DMS 273 (cell line): ENCODE data around the gene PKIG.

Source experiments
- DNase-seq: peaks from one replicate; lab custom pipeline; 2025; ENCODE audit not compliant: unreplicated experiment; lab: John Stamatoyannopoulos, UW

PKIG gene

GRCh38 chr20:44594730-44595129 lies 12.4 kb downstream of the PKIG start:
- DNase-seq = no peak

- no peak for DNase-seq
These were observed 13.6 kb downstream of the PKIG start for GRCh38 chr20:44596010-44596409.

DNA sequence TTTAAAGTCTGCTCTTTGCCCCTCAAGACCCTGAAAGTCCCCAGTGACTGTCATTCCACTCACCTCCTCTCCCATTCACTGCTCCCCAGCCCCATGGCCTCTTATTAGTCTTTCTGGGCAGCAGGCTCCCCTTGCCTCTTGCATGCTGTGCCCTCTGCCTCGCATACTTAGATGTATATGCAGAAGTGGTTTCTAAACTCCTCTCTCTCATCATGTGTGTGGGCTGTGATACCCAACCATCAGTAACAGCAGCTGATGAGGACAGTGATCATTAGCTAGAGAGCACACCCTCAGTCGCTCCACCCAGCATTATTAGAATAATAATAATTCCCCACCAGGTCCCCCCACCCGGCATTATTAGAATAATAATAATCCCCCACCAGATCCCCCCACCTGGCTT lies 14.5 kb downstream of the PKIG start:
- no peak for DNase-seq

DNA sequence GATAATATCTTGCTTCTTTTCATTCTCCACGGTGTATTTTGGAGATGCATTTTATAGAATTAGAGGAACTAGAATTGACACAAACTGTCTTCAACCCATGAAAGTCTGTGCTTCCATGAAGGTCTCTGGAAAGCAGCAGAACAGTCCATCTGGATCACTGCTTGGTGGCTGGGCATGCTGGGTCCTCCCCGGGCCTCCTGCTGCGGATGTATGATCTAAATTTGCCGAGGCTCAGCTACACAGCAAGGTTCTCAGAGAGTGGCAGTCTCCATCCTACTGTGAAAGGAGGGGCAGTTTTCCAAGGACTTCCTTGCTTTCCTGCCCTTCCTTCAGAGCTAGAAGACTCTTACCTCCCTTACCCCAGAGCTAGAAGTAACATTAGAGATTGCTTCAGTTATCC lies 15.1 kb downstream of the PKIG start:
- no peak for DNase-seq

DNA sequence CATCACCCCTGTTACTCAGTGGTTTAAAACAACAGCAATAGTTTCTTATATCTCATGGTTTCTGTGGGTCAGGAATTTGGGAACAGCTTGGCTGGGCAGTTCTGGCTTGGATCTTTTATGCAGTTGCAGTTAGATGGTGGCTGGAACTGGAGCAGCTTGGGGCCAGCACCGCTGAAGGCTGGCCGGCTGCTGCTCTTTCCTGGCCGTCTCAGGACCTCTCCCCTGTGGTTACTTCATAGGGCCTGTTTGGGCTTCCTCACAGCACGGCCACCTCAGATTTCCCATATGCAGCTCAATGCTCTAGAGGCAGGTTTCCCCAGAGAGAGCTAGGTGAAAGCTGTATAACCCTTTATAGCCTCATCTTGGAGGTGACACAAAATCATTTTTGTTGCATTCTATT lies 15.6 kb downstream of the PKIG start:
- no peak for DNase-seq

DNA sequence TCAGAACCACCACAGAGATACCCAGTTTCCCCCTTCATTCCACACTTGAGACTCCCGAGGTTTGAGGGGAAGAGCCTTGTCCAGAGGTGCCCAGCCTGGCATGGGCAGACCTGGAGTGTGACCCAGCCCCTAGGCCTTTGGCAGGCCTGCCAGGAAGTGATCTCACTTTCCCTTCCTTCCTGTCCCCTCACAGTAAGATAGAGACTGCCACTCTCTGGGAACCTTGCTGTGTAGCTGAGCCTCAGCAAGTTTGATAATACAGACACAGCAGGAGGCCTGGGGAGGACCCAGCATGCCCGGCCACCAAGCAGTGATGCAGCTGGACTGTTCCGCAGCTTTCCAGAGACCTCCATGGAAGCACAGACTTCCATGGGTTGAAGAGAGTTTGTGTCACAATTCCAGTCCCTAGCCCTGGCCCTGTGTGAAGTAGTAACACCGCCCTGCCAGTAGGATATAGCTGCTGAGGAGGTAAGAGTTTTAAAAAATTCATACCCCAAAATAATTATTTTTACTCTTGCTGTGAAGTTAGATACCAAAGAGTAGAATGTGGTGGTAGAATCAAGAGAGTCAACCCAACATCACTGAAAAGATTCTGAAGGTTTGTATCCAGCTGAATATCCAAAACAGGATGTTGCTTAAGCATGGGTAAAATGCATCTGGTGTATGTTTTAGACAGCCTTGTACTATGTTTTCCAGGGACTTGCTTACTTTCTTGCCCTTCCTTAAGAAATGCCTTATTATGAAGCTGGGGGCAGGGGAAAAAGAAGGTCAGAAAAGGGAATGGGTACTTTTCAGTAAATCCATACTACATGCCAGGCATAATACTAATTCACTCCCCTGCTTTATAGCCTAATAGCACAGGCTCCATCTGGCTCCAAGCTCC lies 16.3 kb downstream of the PKIG start:
- no peak for DNase-seq

GRCh38 chr20:44599715-44600114 lies 17.3 kb downstream of the PKIG start:
- DNase-seq = no peak

DNA sequence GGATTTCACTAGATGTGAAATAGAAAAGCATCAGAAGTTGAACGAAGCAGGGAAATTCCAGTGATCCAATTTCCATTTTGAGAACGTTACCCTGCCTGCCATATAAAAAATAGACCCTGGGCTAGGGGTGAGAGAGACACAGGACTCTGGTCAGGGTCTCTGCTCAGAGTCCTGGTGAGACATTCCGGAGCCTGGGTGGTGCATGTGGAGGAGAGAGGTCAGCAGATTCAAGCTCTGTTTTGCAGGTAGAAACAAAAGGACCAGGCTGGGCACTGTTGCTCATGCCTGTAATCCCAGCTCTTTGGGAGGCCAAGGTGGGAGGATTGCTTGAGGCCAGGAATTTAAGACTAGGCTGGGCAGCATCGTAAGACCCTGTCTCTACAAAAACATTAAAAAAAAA lies 17.9 kb downstream of the PKIG start:
- DNase-seq = no peak

- no peak for DNase-seq
These were observed 18.4 kb downstream of the PKIG start for GRCh38 chr20:44600758-44601201.

- DNase-seq = no peak
These were observed 18.9 kb downstream of the PKIG start for GRCh38 chr20:44601236-44601671.

GRCh38 chr20:44601801-44602204 lies 19.4 kb downstream of the PKIG start:
- DNase-seq = no peak

- DNase-seq = no peak
These were observed 20.9 kb downstream of the PKIG start for GRCh38 chr20:44603327-44603726.

- DNase-seq = no peak
These were observed 24.5 kb downstream of the PKIG start for GRCh38 chr20:44606725-44607441.

DNA sequence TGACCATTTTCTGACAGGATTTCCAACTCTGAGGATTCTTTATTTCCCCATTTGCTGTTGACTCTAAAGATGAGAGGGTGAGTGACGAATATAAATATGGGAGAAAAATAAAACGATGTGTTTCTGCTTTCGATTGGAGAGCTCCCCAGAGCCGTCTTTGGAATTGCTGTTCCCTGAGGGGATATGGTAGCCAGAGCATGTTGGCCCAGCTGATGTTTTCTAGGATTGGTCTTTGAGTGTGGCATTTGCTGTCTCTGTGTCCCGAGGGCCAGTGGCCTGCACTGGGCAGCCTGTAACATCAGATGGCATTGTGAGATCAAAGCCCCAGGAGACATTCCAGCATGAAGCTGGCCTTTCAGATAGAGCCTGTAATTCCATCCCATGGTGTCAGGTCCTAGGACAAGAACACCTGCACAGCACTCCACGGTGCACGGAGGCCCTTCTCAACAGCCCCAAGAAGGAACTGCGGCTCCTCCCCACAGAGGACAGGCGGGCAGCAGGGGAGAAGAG lies 26.7 kb downstream of the PKIG start:
- DNase-seq = no peak

- DNase-seq = peak; percentile 93
These were observed 27.3 kb downstream of the PKIG start for GRCh38 chr20:44609516-44610312.

DNA sequence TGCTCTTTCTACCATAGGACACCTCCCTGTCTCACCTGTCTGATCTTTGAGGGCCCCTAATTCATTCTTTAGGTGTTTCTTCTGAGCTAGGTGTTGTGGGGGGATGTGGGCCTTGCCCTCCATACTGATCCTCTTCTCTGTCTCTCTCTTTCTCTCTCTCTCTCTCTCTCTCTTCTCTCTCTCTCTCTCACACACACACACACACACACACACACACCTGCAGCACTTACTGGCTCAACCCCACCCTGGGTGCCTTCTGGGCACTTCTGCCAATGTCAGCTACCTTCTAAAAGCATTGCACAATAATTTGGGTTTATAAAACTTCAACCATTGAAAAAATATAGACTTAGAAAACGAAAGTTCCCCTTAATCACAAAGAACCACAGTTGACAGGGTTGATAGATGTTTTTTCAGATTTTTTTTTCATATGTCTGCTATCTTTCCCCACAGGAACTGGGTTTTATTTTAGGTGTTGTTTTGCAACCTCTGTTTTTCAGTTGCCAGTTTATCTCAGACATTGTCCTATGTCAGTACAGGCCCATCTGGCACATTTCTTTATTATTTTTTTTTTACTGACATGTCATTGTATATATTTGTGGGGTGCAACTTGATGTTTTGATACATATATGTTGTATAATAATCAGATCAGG lies 28.1 kb downstream of the PKIG start:
- DNase-seq = no peak

GRCh38 chr20:44613575-44613974 lies 31.2 kb downstream of the PKIG start:
- DNase-seq = no peak

DNA sequence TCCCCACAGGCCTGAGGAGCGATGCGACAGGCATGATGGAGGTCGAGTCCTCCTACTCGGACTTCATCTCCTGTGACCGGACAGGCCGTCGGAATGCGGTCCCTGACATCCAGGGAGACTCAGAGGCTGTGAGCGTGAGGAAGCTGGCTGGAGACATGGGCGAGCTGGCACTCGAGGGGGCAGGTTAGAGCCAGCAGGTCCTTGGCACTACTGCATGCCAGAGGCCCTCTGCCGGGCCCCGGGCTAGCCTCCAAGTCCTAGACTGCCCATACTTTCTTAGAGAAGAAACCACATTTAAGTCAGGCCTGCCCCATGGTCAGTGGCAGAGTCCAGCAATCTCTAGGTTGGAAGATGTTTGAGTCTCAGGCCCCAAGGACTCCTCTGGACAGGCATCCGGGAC lies 32.1 kb downstream of the PKIG start:
- DNase-seq = no peak

- DNase-seq = no peak
These were observed 32.9 kb downstream of the PKIG start for GRCh38 chr20:44615169-44615791.

GRCh38 chr20:44615876-44616603 lies 33.7 kb downstream of the PKIG start:
- no peak for DNase-seq
